SK-N-SH treated with all-trans-retinoic acid at 6 μM for 48 hours (cell line): ENCODE results near the gene ZNF329.
A peak's percentile ranks its signal among the peaks of the same experiment; 100 is the strongest.

Source experiments
- ATAC-seq: fragments of 200-7000 bp; cut with Tn5 transposase; 3 replicates; pipeline ENCODE4 v1.9.1; 2020; ENCODE audit warnings: mild to moderate bottlenecking, moderate library complexity
- ARNTL ChIP-seq: fragments of 450-650 bp; formaldehyde crosslinking; IDR thresholded peaks from 2 replicates; pipeline ENCODE4 v1.5.0; 2020; ENCODE audit warnings: low read depth, mild to moderate bottlenecking, moderate library complexity, borderline replicate concordance
- ESRRG ChIP-seq: fragments of 250-450 bp; sonication (Bioruptor Pico); IDR thresholded peaks from 2 replicates; pipeline ENCODE4 v1.6.1; 2021; ENCODE audit warnings: mild to moderate bottlenecking
- GLIS3 ChIP-seq: fragments of 250-450 bp; sonication (Bioruptor Pico); IDR thresholded peaks from 2 replicates; pipeline ENCODE4 v1.5.0; 2020; ENCODE audit warnings: mild to moderate bottlenecking, moderate library complexity
- OSR1 ChIP-seq: fragments of 250-450 bp; sonication (Bioruptor Pico); IDR thresholded peaks from 2 replicates; pipeline ENCODE4 v1.8.0; 2022; ENCODE audit warnings: moderate library complexity, mild to moderate bottlenecking, inconsistent platforms
- PATZ1 ChIP-seq: fragments of 250-450 bp; sonication (Bioruptor Pico); IDR thresholded peaks from 2 replicates; pipeline ENCODE4 v1.8.0; 2020; ENCODE audit warnings: mild to moderate bottlenecking, moderate library complexity, borderline replicate concordance
- PPARA ChIP-seq: fragments of 250-450 bp; sonication (Bioruptor Pico); IDR thresholded peaks from 2 replicates; pipeline ENCODE4 v1.5.0; 2020; ENCODE audit warnings: mild to moderate bottlenecking, borderline replicate concordance
- RARB ChIP-seq: fragments of 250-450 bp; sonication (Bioruptor Pico); IDR thresholded peaks from 2 replicates; pipeline ENCODE4 v1.8.0; 2021; ENCODE audit warnings: mild to moderate bottlenecking, moderate library complexity
- TCF4 ChIP-seq: fragments of 250-450 bp; sonication (Bioruptor Pico); IDR thresholded peaks from 2 replicates; pipeline ENCODE4 v1.8.0; 2021; ENCODE audit warnings: mild to moderate bottlenecking, moderate library complexity, borderline replicate concordance
- ZC3H10 ChIP-seq: fragments of 250-450 bp; sonication (Bioruptor Pico); IDR thresholded peaks from 2 replicates; pipeline ENCODE4 v1.5.1; 2021; ENCODE audit warnings: mild to moderate bottlenecking, moderate library complexity
- ZFP3 ChIP-seq: fragments of 250-450 bp; sonication (Bioruptor Pico); IDR thresholded peaks from 2 replicates; pipeline ENCODE4 v1.5.0; 2020; ENCODE audit warnings: mild to moderate bottlenecking, moderate library complexity
- ZFP30 ChIP-seq: fragments of 450-650 bp; formaldehyde crosslinking; IDR thresholded peaks from 2 replicates; pipeline ENCODE4 v1.5.0; 2022; ENCODE audit warnings: mild to moderate bottlenecking, moderate library complexity
- ZNF565 ChIP-seq: fragments of 450-650 bp; formaldehyde crosslinking; conservative IDR thresholded peaks from 2 replicates; pipeline ENCODE4 v1.5.0; 2020; ENCODE audit warnings: low read depth, mild to moderate bottlenecking, moderate library complexity
- ZNF70 ChIP-seq: fragments of 450-650 bp; formaldehyde crosslinking; IDR thresholded peaks from 2 replicates; pipeline ENCODE4 v1.5.0; 2020; ENCODE audit warnings: mild to moderate bottlenecking, moderate library complexity
- ZNF8 ChIP-seq: fragments of 450-650 bp; formaldehyde crosslinking; IDR thresholded peaks from 2 replicates; pipeline ENCODE4 v1.5.0; 2020; ENCODE audit warnings: mild to moderate bottlenecking, moderate library complexity
- TF ChIP-seq, protein P1 (sequence below): fragments of 250-450 bp; sonication (Bioruptor Pico); IDR thresholded peaks from 2 replicates; pipeline ENCODE4 v1.8.0; 2021; ENCODE audit warnings: low read depth, mild to moderate bottlenecking, moderate library complexity, borderline replicate concordance
- TF ChIP-seq, protein P2 (sequence below): fragments of 250-450 bp; sonication (Bioruptor Pico); IDR thresholded peaks from 2 replicates; pipeline ENCODE4 v1.5.1; 2021; ENCODE audit warnings: mild to moderate bottlenecking, moderate library complexity
- TF ChIP-seq, protein P3 (sequence below): fragments of 250-450 bp; sonication (Bioruptor Pico); IDR thresholded peaks from 2 replicates; pipeline ENCODE4 v1.5.0; 2020; ENCODE audit warnings: mild to moderate bottlenecking, moderate library complexity
- TF ChIP-seq, protein P4 (sequence below): fragments of 250-450 bp; sonication (Bioruptor Pico); IDR thresholded peaks from 2 replicates; pipeline ENCODE4 v1.5.1; 2020; ENCODE audit warnings: low read depth, mild to moderate bottlenecking, moderate library complexity

ZNF329 gene

GRCh38 chr19:58150328-58150921 lies at the start of gene ZNF329:
ZNF329 (minus strand) TSS chr19:58150789; CDS start chr19:58129503, 21,286 bp downstream.
- ATAC-seq = peak; percentile 64
- TF ChIP-seq PATZ1 (CRISPR knock-in tag) (no peak), ZFP30 (CRISPR knock-in tag) (no peak)
- TF ChIP-seq, protein P1, sequence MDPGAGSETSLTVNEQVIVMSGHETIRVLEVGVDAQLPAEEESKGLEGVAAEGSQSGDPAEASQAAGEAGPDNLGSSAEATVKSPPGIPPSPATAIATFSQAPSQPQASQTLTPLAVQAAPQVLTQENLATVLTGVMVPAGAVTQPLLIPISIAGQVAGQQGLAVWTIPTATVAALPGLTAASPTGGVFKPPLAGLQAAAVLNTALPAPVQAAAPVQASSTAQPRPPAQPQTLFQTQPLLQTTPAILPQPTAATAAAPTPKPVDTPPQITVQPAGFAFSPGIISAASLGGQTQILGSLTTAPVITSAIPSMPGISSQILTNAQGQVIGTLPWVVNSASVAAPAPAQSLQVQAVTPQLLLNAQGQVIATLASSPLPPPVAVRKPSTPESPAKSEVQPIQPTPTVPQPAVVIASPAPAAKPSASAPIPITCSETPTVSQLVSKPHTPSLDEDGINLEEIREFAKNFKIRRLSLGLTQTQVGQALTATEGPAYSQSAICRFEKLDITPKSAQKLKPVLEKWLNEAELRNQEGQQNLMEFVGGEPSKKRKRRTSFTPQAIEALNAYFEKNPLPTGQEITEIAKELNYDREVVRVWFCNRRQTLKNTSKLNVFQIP = no peak
- TF ChIP-seq, protein P2, sequence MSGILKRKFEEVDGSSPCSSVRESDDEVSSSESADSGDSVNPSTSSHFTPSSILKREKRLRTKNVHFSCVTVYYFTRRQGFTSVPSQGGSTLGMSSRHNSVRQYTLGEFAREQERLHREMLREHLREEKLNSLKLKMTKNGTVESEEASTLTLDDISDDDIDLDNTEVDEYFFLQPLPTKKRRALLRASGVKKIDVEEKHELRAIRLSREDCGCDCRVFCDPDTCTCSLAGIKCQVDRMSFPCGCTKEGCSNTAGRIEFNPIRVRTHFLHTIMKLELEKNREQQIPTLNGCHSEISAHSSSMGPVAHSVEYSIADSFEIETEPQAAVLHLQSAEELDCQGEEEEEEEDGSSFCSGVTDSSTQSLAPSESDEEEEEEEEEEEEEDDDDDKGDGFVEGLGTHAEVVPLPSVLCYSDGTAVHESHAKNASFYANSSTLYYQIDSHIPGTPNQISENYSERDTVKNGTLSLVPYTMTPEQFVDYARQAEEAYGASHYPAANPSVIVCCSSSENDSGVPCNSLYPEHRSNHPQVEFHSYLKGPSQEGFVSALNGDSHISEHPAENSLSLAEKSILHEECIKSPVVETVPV (CRISPR knock-in tag) = no peak

DNA sequence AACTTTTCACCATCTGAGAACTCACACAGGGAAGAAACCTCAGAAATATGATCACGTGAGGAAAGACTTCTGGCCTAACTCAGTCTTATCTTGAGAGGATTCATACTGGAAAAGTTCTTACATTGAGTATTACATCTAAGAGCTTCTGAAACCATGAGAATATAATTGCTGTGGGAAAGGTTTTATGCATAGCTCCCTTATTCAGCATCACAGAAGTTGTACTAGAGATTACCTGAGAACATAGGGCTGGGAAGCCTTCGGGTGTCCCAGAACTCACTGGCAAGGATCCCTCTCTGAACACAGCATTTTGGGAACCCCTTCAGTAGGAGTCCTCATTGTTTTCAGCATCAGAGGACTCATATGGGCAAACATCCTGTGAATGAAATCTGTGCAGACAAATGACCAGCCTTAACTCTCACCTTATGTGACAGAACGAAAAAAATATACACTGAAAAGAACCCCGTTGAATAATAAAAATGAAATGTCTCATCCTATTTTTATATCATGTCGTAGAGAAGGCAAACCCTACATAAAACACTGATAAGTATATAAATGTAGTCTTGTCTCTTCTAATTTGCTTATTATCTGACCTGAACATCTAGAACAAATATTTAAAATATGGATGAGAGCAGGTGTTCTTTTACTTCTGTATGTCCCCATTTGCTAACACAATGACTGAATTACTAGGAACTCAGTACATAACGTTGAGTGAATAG lies 46.5 kb upstream of the ZNF329 start:
- TF ChIP-seq TCF4 = no peak
- no peak for TF ChIP-seq ZC3H10
- no peak for TF ChIP-seq RARB
- no peak for TF ChIP-seq ZFP3 (CRISPR knock-in tag)
- no peak for TF ChIP-seq ARNTL (CRISPR knock-in tag)
- no peak for TF ChIP-seq PPARA (CRISPR knock-in tag)
- TF ChIP-seq, protein P3, sequence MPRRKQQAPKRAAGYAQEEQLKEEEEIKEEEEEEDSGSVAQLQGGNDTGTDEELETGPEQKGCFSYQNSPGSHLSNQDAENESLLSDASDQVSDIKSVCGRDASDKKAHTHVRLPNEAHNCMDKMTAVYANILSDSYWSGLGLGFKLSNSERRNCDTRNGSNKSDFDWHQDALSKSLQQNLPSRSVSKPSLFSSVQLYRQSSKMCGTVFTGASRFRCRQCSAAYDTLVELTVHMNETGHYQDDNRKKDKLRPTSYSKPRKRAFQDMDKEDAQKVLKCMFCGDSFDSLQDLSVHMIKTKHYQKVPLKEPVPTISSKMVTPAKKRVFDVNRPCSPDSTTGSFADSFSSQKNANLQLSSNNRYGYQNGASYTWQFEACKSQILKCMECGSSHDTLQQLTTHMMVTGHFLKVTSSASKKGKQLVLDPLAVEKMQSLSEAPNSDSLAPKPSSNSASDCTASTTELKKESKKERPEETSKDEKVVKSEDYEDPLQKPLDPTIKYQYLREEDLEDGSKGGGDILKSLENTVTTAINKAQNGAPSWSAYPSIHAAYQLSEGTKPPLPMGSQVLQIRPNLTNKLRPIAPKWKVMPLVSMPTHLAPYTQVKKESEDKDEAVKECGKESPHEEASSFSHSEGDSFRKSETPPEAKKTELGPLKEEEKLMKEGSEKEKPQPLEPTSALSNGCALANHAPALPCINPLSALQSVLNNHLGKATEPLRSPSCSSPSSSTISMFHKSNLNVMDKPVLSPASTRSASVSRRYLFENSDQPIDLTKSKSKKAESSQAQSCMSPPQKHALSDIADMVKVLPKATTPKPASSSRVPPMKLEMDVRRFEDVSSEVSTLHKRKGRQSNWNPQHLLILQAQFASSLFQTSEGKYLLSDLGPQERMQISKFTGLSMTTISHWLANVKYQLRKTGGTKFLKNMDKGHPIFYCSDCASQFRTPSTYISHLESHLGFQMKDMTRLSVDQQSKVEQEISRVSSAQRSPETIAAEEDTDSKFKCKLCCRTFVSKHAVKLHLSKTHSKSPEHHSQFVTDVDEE (CRISPR knock-in tag) = no peak
- no peak for TF ChIP-seq GLIS3
- TF ChIP-seq ZNF565 (CRISPR knock-in tag) = no peak
- TF ChIP-seq ZNF8 (CRISPR knock-in tag) = no peak
- no peak for TF ChIP-seq ESRRG (CRISPR knock-in tag)
- TF ChIP-seq, protein P1 = no peak
- TF ChIP-seq, protein P4, sequence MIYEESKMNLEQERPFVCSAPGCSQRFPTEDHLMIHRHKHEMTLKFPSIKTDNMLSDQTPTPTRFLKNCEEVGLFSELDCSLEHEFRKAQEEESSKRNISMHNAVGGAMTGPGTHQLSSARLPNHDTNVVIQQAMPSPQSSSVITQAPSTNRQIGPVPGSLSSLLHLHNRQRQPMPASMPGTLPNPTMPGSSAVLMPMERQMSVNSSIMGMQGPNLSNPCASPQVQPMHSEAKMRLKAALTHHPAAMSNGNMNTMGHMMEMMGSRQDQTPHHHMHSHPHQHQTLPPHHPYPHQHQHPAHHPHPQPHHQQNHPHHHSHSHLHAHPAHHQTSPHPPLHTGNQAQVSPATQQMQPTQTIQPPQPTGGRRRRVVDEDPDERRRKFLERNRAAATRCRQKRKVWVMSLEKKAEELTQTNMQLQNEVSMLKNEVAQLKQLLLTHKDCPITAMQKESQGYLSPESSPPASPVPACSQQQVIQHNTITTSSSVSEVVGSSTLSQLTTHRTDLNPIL = no peak
- no peak for TF ChIP-seq ZFP30 (CRISPR knock-in tag)
- no peak for TF ChIP-seq PATZ1 (CRISPR knock-in tag)
- no peak for TF ChIP-seq ZNF70 (CRISPR knock-in tag)
- no peak for TF ChIP-seq OSR1
- TF ChIP-seq, all 23 proteins: peak for 0
- ATAC-seq = no peak
